Amygdala (tissue), 56 donors: ENCODE results near the gene CYS1.
A peak's percentile ranks its signal among the peaks of the same experiment; 100 is the strongest.
"Not testable (repeated sequence)": the region's sequence is repeated elsewhere in the genome, so short reads cannot be mapped to it uniquely, and the experiment has no call there.

Experiments used
- DNase-seq, 56 donors: peaks; one replicate each; lab custom pipeline; 2025; lab: John Stamatoyannopoulos, UW

CYS1 gene, protein sequence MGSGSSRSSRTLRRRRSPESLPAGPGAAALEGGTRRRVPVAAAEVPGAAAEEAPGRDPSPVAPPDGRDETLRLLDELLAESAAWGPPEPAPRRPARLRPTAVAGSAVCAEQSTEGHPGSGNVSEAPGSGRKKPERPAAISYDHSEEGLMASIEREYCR

DNA sequence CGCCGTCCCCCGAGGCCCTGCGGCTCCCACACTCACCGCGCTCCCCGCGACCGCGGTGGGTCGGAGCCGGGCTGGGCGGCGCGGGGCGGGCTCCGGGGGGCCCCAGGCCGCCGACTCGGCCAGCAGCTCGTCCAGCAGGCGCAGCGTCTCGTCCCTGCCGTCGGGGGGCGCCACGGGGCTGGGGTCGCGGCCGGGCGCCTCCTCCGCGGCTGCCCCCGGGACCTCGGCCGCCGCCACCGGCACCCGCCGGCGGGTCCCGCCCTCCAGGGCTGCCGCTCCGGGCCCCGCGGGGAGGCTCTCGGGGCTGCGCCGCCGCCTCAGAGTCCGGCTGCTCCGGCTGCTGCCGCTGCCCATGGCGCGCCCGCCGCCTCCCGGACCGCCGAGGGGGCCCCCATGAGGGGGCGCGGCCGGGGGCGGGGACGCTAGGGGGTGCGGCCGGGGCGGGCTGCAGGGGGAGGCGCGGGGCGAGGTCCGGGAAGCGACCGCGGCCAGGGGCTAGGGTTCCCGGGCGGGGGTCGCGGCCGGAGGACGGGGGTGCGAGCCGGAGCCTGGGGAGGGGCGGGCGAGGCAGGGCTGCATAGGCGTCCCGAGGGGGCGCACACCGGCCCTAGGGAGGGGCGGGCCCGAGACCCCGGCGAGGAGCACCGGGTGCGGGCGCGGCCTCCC is at the start of gene CYS1:
CYS1 (minus strand) TSS at position 542 of the 666 bp plus-strand sequence; CDS start at position 354, 188 bp downstream.
- peak in 2 of 56 donors; percentile 22 to 58 for DNase-seq

DNA sequence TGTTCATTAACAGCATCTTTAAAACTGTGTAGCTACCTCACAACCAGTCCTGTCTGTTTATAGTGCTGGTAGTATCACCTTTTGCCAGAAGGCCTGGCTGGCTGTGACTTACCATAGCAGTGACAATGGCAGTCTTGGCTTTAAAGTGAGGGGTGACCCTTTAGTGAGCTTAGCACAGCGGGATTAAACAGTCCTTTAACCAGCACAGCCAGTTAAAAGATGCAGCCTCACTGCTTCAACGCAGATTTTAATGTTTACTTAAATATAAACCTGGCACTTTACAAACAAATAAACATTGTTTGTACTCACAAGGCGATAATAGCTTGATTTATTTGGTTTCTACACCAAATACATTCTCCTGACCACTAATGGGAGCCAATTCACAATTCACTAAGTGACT is 49.3 kb upstream of the CYS1 start:
- DNase-seq: no peak

DNA sequence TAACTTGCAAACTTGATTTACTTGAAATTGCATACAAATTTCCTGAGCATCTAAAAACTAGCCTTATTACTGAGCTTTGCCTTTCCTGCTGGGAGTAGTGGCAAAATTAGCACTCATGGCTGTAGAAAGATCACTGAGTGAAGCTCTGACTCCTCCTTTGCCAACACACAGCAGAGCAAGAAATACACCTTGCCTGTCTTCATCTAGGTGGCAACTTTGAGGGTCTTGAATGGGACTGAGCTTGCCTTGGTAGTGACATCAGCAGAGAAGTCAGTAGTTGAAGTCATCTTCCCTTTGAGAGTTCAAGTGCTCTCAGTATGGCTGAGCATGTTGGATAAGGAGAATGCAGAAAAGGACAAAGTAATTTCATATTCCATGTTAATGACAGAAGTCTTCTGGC is 48.2 kb upstream of the CYS1 start:
- DNase-seq: no peak

DNA sequence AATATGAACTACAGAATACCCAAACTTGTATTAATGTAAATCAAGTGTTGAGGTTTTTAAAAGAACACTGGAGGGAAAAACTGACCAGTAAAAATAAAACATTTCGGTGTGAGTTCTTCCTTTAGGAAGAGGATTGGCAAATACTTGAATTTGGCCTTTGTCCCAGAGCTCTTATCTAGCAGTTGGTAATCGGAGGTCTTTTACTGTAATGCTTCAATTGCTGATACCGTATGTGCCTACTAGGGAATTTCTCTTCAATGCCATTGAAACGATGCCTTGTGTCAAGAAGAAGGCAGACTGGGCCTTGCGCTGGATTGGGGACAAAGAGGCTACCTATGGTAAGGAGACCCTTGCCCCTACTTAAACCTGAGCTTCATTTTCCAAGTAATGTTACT is 46.4 kb upstream of the CYS1 start:
- no peak for DNase-seq

DNA sequence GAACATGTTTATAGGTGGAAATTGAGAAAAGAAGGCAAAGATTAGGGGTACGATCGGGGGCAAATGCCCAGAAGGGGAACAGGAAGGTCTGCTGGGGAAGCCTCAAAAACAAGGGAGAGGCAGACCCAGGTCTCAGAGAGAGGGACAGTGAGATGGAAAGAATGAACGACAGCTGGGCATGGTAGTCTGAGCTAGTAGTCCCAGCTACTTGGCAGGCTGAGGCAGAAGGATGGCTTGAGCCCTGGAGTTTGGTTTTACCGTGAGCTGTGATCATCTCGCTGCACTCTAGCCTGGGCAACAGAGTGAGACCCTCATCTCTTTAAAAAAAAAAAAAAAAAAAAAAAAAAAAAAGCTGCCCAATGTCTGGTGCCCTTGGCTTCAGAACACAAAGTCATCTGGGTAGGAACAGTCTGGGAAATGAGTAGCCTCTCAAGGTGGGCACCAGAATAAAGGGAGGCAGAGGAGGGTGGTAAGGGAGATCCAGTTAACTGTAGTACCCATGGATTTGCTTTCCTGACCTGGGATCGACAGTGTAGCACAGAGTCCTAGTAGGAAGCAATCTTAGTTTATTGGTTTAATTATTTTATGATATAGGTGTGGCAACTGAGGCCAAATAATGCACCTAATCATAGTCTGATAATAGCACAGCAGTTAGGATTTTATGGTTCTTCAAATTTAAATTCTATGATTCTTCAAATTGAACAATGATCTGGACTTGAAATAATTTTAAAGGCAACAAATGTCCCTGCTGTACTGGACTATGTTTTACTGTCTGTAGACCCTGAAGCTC is 45.8 kb upstream of the CYS1 start:
- DNase-seq: no peak

DNA sequence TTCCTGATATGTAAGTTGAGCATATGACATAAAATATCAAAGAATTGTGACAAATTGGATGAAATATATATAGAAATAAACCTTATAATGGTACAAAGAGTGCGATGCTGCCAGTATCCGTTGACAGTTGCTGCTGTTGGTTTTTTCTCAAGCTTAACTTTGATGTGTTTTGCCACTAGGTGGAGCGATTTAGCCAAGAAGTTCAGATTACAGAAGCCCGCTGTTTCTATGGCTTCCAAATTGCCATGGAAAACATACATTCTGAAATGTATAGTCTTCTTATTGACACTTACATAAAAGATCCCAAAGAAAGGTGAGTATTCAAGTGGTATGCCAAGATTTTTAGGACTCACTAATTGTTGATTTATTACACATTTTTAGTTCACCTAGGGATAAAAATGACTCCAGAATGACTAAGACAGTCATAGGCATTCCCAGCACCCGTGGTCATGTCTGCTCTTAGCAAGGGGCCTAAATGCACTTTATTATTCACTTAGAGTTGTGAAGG is 44.4 kb upstream of the CYS1 start:
- peak in 9 of 56 donors; percentile 7 to 71 (median 36) for DNase-seq

DNA sequence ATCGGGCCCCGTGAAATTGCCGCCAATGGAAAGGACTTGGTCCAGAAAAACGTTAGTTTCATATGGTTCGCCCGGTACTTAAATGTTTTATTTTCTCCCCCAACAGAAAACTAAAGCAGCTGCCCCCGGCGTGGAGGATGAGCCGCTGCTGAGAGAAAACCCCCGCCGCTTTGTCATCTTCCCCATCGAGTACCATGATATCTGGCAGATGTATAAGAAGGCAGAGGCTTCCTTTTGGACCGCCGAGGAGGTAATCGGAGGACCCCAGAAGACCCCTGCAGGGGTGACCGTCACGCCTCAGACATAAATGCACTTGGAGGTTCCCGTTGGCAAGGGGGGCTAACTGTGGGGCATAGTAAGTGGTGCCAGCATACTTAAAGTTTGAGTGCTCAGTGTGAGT is 43.1 kb upstream of the CYS1 start:
- DNase-seq: no peak

DNA sequence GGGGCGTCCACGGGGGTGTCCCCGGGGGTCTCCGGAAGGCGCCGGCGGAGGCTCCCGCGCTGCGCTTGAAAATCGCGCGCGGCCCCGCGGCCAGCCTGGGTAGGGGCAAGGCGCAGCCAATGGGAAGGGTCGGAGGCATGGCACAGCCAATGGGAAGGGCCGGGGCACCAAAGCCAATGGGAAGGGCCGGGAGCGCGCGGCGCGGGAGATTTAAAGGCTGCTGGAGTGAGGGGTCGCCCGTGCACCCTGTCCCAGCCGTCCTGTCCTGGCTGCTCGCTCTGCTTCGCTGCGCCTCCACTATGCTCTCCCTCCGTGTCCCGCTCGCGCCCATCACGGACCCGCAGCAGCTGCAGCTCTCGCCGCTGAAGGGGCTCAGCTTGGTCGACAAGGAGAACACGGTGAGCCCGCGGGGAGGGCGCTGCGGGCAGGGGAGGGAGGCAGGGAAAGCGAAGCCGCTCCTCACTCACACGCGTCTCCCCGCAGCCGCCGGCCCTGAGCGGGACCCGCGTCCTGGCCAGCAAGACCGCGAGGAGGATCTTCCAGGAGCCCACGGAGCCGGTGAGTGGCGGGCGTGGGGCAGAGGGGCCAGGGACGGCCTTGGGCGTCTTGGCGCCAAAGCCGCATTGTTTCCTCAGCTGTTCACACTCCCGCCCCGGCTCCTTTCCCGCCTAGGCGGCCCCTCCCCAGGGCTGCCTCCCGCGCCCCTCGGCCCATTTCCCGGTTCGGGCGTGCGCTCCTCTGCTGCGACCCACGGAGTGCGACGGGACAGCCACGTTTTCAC is 42.5 kb upstream of the CYS1 start, which contains the start of gene RRM2:
RRM2 (plus strand) TSS at position 240 of the 781 bp plus-strand sequence; CDS start at position 300, 60 bp downstream.
- peak; percentile 12 to 91 (median 74) for DNase-seq

DNA sequence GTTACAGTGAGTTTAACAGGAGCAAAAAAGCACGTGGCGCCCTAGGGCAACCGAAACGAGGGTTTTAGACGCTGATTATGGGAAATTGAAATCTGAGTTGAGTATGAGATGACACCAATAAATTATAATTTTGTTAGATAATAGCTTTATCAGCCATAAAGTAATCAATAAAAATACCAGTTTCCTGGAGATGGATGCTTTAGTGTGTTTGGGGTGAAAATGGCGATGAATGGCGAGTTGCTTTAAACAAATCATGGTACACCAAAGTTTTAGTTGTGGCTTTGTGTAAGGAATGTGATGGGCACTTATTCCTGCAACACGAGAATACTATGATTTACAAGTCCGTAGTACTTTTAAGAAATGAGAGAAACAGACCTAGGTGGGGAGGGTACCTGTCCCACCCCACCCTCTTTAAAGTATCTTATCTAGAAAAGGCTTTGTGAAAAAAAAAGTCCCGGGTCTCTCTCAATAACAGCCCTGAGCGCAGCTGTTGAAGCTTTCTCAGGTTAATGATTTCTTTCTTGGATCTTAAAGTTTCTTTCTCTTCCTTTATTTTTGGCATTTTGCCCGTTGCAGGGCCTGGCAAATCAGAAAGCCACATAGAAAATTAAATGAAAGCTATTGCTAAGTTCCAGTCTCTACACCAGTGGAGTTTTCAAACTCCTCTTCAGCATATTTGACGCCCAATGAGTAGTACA is 40.8 kb upstream of the CYS1 start:
- DNase-seq: no peak

DNA sequence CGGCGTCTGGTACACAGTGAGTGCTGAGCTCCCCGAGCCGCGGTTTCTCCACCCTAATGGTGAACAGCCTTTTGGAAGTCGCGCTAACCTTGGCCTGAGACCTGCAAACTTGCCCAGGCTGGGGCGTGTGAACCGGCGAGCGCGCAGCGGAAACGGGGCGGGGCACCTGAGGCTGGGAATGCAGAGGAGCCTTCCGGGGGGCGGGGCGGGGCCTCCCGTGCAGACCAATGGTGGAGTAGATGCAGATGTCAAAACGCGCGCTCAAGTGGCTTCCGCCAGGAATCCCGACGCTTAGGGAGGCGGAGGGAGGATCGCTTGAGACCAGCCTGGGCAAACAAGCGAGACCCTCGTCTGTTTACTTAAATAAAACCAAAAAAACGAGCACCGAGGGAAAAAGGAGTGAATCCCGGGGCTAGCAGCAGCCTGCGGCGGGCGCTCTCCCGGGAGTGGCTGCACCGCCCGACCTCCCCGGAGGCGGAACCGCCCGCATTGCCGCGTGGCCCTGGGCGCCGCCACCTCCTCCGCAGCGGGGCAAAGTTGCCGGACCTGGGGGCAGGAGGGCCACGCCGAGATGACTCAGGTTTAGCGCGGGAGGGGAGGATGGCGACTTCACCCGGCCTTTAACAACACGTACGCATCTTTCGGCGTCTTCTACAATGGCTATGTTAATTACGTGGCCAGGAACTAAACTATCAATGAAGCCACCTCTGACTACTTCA is 40.1 kb upstream of the CYS1 start:
- peak in 53 of 56 donors; percentile 21 to 85 (median 55) for DNase-seq

DNA sequence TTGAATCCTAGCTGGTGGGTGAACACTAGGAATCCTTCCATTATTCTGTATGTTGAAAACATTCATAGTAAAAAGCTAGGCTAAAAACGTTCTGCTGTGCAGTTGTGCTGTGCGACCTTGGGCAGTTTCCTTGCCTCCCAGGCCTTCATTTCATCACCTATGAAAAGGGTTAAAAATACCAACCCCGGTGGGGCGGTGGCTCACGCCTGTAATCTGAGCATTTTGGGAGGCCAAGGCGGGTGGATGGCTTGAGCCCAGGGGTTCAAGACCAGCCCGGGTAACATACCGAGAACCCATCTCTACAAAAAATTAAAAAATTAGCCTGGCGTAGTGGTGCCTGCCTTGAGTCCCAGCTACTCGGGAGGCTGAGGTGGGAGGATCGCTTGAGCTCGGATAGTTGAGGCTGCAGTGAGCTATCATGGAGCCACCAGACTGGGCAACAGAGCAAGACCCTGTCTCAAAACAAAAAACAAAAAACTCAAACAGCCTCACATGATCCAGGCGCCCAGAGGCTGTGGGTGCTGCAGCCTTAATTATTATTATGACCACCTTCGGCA is 39.5 kb upstream of the CYS1 start:
- no peak for DNase-seq

DNA sequence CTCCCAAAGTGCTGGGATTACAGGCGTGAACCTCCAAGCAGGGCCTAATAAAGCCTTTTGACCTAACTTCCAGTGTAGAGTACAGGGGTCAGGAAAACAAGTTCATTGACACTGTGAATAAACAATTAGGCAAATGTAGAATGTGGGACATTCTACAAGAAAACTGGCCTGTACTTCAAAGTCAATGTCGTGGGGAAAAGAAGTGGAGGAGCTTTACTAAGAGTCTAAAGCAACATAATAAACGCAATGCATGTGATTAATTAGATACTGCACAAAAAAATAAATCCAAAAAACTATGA is 38.8 kb upstream of the CYS1 start:
- no peak for DNase-seq

DNA sequence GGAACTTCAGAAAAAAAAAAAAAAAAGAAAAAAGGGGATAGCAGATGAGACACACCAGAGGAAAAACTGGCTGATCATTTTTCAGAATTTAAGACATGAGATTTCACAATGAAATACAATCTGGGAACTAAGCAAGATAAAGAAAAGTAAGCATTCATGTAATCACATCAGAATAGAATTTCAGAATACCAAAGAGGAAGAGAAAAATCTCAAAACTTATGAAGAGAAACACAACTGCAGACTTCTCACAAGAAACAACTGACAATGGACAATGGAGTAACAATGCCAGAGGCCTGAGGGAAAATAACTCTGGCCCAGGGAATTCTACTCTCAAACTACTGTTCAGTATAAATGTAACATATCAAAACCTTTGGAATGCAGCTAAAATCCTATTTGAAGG is 29.1 kb upstream of the CYS1 start:
- no peak for DNase-seq

DNA sequence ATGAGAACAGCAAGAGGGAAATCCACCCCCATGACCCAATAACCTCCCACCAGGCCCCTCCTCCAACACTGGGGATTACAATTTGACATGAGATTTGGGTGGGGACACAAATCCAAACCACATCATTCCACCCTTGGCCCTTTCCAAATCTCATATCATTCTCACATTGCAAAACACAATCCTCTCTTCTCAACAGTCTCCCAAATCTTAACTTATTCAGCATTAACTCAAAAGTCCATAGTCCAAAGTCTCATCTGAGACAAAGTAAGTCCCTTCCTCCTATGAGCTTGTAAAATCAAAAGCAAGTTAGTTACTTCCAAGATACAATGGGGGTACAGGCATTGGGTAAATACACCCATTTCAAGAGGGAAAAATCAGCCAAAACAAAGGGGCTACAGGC is 24.7 kb upstream of the CYS1 start:
- DNase-seq: not testable (repeated sequence)

DNA sequence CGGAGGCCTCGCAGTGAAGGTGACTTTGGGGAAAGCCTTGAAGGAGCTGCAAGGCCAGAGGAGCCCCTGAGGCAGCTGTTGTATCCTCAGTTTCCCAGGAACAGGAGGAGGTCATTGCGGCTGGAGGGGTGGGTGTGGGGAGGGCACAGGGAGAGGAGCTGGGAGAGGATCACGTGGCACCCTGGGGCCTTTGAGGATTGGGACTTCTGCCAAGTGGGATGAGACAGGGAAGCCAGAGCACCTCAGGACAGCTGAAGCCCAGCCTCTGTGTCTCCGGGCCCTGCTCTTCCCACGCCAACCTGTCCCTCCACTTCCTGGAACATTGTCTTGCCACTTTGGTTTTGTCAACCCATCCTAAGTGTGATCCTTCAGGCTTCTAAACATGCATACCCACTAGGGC is 23.0 kb upstream of the CYS1 start:
- DNase-seq: no peak

DNA sequence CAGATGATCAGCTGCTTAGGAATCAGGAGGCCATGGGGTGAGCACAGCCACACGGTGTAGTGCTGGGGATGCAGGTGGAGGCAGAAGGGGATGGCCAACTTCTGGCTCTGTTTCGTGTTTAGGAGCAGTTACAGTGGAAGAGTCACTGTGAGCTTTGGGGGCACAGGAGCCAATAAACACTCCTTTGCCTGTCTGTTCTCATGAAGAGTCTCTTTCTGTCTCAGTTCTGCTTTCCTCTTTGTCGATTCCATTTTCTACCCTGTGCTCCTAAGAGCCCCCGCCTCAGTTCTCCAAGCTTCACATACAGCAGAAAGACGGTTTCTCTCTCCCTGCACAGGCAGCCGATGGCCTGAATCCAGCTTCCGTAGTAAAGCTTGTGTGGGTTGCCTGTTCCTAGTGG is 21.3 kb upstream of the CYS1 start:
- DNase-seq: peak in 1 of 56 donors; percentile 18

DNA sequence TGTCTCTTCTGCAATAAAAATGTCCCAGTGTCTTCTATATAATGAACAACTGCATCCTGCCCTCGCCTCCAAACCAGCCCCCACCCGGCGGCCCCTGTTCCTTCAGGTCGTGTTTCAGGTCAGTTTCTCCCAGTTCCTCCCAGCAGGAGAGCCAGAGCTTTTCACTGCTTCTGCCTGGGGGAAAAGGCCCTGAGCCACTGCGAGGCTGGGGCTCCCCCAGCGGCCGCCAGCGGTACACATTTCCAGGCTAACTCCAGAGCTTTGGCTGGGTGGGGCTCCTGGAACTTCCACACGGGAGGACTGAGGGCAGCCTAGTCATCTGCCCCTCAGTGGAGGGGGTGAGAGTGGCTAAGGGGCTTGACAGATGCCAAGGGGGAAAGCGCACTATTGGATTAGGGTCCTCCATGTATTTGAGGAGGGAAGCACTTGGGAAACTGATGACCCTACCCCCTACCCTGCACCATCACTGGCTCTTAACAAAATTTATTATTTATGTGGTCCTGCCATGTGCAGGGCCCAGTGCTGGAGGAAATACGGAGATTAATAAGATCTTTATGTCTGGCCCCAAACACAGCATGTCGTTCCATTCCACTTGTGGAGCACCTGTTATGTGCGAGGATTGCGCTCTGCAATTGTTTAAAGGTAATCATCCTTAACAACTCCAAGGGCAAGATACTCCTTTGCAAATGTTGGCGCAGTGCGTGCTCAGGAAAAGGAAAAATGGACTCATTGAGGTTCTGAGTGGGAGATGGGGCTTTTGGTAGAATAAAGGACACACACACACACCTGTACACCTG is 17.3 kb upstream of the CYS1 start:
- peak in 36 of 56 donors; percentile 7 to 68 (median 30) for DNase-seq

DNA sequence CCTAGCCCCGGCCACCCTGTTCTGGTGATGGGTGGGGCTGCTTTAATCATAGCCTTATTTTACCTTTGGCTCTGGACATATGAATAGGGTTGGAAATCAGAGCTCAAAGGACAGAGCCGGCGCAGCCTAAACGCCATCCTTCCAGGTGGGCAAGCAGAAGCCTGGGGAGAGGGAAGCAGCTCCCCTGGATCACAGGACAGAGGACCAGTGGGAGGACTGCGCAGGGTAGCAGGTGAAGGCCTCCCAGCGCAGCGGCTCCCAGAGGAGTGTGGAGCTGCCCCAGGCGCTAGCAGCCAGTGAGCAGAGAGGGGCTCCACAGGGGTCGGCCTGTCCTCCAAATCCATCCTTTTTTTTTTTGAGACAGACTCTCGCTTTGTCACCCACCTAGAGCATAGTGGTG is 16.4 kb upstream of the CYS1 start:
- no peak for DNase-seq
